Upper lobe of left lung (tissue), 6 donors: ENCODE data around the gene IRF6. TPM values are rescaled to one million over a fixed set of nuclear protein-coding genes. Genes with fewer than 3 reads are reported as not detected.

ENCODE experiments used
- ATAC-seq, 2 donors: fragments of 200-7000 bp; cut with Tn5 transposase; one replicate each; pipeline ENCODE4 v1.9.1; 2022; ENCODE audit warnings: mild to moderate bottlenecking in 2 of 2, moderate library complexity in 2 of 2; ENCODE audit not compliant: low FRiP score in 2 of 2
- DNase-seq, 2 donors: peaks; one replicate each; pipeline ENCODE4 v3.0.0-alpha.2; 2019 to 2020
- H3K27ac ChIP-seq, 4 donors: fragments of 200-600 bp; sonication (generic); one replicate each; pipeline ENCODE4 v1.5.1; 2016 to 2019
- H3K27me3 ChIP-seq, 4 donors: fragments of 200-600 bp; sonication (generic); one replicate each; pipeline ENCODE4 v1.5.1; 2017 to 2019
- H3K36me3 ChIP-seq, 4 donors: fragments of 200-600 bp; sonication (generic); one replicate each; pipeline ENCODE4 v1.5.1; 2016 to 2019
- H3K4me1 ChIP-seq, 4 donors: fragments of 200-600 bp; sonication (generic); one replicate each; pipeline ENCODE4 v1.5.1; 2018 to 2019
- H3K4me3 ChIP-seq, 4 donors: fragments of 200-600 bp; sonication (generic); one replicate each; pipeline ENCODE4 v1.5.1; 2017 to 2019; ENCODE audit warnings: mild to moderate bottlenecking in 2 of 4, moderate library complexity in 1 of 4
- H3K9me3 ChIP-seq, 4 donors: fragments of 200-600 bp; sonication (generic); one replicate each; pipeline ENCODE4 v1.5.1; 2018 to 2019
- CTCF ChIP-seq, 6 experiments: fragments of 450-650 bp in 4 of 6; fragments of 200-600 bp in 2 of 6; sonication (generic) in 2 of 6; IDR thresholded peaks; one replicate each; pipeline ENCODE4 v1.5.1; 2016 to 2019; ENCODE audit warnings: antibody characterized with exemption in 6 of 6
- EP300 ChIP-seq, 4 donors: sonication (generic); formaldehyde crosslinking; IDR thresholded peaks; one replicate each; pipeline ENCODE4 v1.5.1; 2017; ENCODE audit warnings: antibody characterized with exemption in 4 of 4, control low read depth in 2 of 4
- POLR2A ChIP-seq, 4 donors: fragments of 450-650 bp; IDR thresholded peaks; one replicate each; pipeline ENCODE4 v1.5.1; 2016 to 2017; ENCODE audit warnings: antibody characterized with exemption in 4 of 4, mild to moderate bottlenecking in 2 of 4
- POLR2AphosphoS5 ChIP-seq, 2 donors: sonication (generic); formaldehyde crosslinking; IDR thresholded peaks; one replicate each; pipeline ENCODE4 v1.5.1; 2017; ENCODE audit warnings: antibody characterized with exemption in 2 of 2
- WGBS, 2 donors: methylation state at CpG; one replicate each; pipeline ENCODE4 v1.1.5; 2017 to 2018; 5-methylcytosine and 5-hydroxymethylcytosine counted together
- total RNA-seq, 6 donors: library from RNA; depleted of rRNA in 4 of 6; stranded (reverse); fragments of >200 nt in 4 of 6; gene quantifications; one replicate each; pipeline versions ENCODE4 v1.1.0 to v1.2.1, GENCODE V29; 2016 to 2021
- donor health status: DM: no; HTN: no; CAD: no; lungs with moderate emphysema.
- donor health status: DM: no; HTN: yes; CAD: no; lungs with severe emphysema.

IRF6 gene
- total RNA-seq, 6 donors from 2014 or later, result 11.5 to 36.3 (median 20.0) TPM

- TF ChIP-seq EP300 (IDR thresholded peaks at IDR 0.05) (no peak), CTCF (IDR thresholded peaks at IDR 0.05) (no peak), POLR2A (IDR thresholded peaks at IDR 0.05) (no peak), POLR2AphosphoS5 (IDR thresholded peaks at IDR 0.05) (no peak)
- ATAC-seq, result no peak
- DNase-seq, result no peak
- no peaks in the 10 kb centered on the region for H3K9me3 ChIP-seq
- WGBS, 2 donors, result 56 to 67% methylated on average over 5 of the region's 5 CpGs
- peaks cover 4 to 13% (median 7%) of the 10 kb centered on the region in 4 donors for H3K4me1 ChIP-seq
- no peaks in the 10 kb centered on the region for H3K36me3 ChIP-seq
- H3K27ac ChIP-seq, result peak overlapping the region in 2 of 4 donors; percentile 15 to 60
- no peaks in the 10 kb centered on the region for H3K27me3 ChIP-seq
- H3K4me3 ChIP-seq, result no peak overlapping the region
Measured at GRCh38 chr1:209751627-209752231, 54.2 kb downstream of the IRF6 start.

- TF ChIP-seq CTCF (IDR thresholded peaks at IDR 0.05), result no peak
- TF ChIP-seq POLR2A (IDR thresholded peaks at IDR 0.05), result no peak
- TF ChIP-seq POLR2AphosphoS5 (IDR thresholded peaks at IDR 0.05), result no peak
- no peak for TF ChIP-seq EP300 (IDR thresholded peaks at IDR 0.05)
- Histone ChIP-seq H3K27ac (peak overlapping the region in 1 of 4 donors; percentile 45), H3K27me3 (no peaks in the 10 kb centered on the region), H3K36me3 (no peaks in the 10 kb centered on the region), H3K4me1 (peaks cover 0 to 13% (median 7%) of the 10 kb centered on the region in 4 donors), H3K4me3 (no peak overlapping the region), H3K9me3 (no peaks in the 10 kb centered on the region)
- 52 to 58% methylated on average over 6 of the region's 6 CpGs for WGBS, 2 donors
- DNase-seq, result no peak
- ATAC-seq, result no peak
Measured at GRCh38 chr1:209749670-209750323, 56.1 kb downstream of the IRF6 start.

- Histone ChIP-seq H3K27ac (peak overlapping the region in 1 of 4 donors; percentile 45), H3K4me1 (peaks cover 0 to 13% (median 7%) of the 10 kb centered on the region in 4 donors), H3K36me3 (no peaks in the 10 kb centered on the region), H3K4me3 (no peak overlapping the region), H3K9me3 (no peaks in the 10 kb centered on the region), H3K27me3 (no peaks in the 10 kb centered on the region)
- ATAC-seq (no peak), DNase-seq (no peak)
- WGBS, 2 donors, result 65 to 67% methylated on average over 2 of the region's 2 CpGs
- no peak for TF ChIP-seq CTCF (IDR thresholded peaks at IDR 0.05)
- no peak for TF ChIP-seq POLR2AphosphoS5 (IDR thresholded peaks at IDR 0.05)
- TF ChIP-seq POLR2A (IDR thresholded peaks at IDR 0.05), result no peak
- no peak for TF ChIP-seq EP300 (IDR thresholded peaks at IDR 0.05)
Measured at GRCh38 chr1:209749205-209749604, 56.7 kb downstream of the IRF6 start.

- H3K4me3 ChIP-seq, result no peak overlapping the region
- no peak for TF ChIP-seq CTCF (IDR thresholded peaks at IDR 0.05)
- TF ChIP-seq POLR2AphosphoS5 (IDR thresholded peaks at IDR 0.05), result no peak
- no peaks in the 10 kb centered on the region for H3K36me3 ChIP-seq
- no peaks in the 10 kb centered on the region for H3K27me3 ChIP-seq
- 72 to 73% methylated on average over 4 of the region's 4 CpGs for WGBS, 2 donors
- H3K9me3 ChIP-seq, result no peaks in the 10 kb centered on the region
- H3K4me1 ChIP-seq, result peaks cover 0 to 13% (median 7%) of the 10 kb centered on the region in 4 donors
- DNase-seq, result no peak
- no peak for ATAC-seq
- no peak overlapping the region for H3K27ac ChIP-seq
Measured at GRCh38 chr1:209748620-209749019, 57.3 kb downstream of the IRF6 start.
